ENCODE measurements around the gene RTRAF. TPM values are rescaled to one million over a fixed set of nuclear protein-coding genes. Genes with fewer than 3 reads are reported as not detected.
A peak's percentile ranks its signal among the peaks of the same experiment; 100 is the strongest.

RTRAF gene
- total RNA-seq, 1 experiment from 2014 or later = 93.7 TPM

- in situ Hi-C loops (cut with HindIII; ENCODE audit: low pct_unique_long_range_greater_than_20kb, low sequenced_read_pairs) = no loop called here
- Histone ChIP-seq H3K27ac (ENCODE audit: low read length) (no peak overlapping the region), H3K27me3 (ENCODE audit: control insufficient read depth, insufficient read depth, low read length) (no peaks in the 10 kb centered on the region), H3K9me3 (ENCODE audit: control insufficient read depth, insufficient read depth, low read depth, low read length) (no peaks in the 10 kb centered on the region), H3K4me1 (ENCODE audit: control insufficient read depth, insufficient read depth, low read length) (no peaks in the 10 kb centered on the region), H3K4me3 (ENCODE audit: low read depth in 2 of 2, low read length in 2 of 2) (no peak overlapping the region), H3K36me3 (ENCODE audit: control insufficient read depth, insufficient read depth, low read length) (no peaks in the 10 kb centered on the region)
- POLR2A ChIA-PET = no interaction called here
- intact Hi-C loops (cut with micrococcal nuclease; ENCODE audit: unreplicated experiment) = no loop called here
- CTCF ChIA-PET = interaction anchor here (0.6 to 0.7 kb wide), 2 partner anchors 34 to 60 kb away, joined by 5 to 7 read pairs; no protein-coding TSS in a partner anchor
- no peak for TF ChIP-seq TCF7L2 (IDR thresholded peaks at IDR 0.05; ENCODE audit: low read depth, low read length)
- TF ChIP-seq, protein P1, sequence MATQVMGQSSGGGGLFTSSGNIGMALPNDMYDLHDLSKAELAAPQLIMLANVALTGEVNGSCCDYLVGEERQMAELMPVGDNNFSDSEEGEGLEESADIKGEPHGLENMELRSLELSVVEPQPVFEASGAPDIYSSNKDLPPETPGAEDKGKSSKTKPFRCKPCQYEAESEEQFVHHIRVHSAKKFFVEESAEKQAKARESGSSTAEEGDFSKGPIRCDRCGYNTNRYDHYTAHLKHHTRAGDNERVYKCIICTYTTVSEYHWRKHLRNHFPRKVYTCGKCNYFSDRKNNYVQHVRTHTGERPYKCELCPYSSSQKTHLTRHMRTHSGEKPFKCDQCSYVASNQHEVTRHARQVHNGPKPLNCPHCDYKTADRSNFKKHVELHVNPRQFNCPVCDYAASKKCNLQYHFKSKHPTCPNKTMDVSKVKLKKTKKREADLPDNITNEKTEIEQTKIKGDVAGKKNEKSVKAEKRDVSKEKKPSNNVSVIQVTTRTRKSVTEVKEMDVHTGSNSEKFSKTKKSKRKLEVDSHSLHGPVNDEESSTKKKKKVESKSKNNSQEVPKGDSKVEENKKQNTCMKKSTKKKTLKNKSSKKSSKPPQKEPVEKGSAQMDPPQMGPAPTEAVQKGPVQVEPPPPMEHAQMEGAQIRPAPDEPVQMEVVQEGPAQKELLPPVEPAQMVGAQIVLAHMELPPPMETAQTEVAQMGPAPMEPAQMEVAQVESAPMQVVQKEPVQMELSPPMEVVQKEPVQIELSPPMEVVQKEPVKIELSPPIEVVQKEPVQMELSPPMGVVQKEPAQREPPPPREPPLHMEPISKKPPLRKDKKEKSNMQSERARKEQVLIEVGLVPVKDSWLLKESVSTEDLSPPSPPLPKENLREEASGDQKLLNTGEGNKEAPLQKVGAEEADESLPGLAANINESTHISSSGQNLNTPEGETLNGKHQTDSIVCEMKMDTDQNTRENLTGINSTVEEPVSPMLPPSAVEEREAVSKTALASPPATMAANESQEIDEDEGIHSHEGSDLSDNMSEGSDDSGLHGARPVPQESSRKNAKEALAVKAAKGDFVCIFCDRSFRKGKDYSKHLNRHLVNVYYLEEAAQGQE (IDR thresholded peaks at IDR 0.05; ENCODE audit: insufficient read depth in 1 of 2, low read depth in 2 of 2, low read length in 1 of 2) = no peak
- no peak for TF ChIP-seq POLR2AphosphoS5 (IDR thresholded peaks at IDR 0.05; ENCODE audit: low read depth, low read length)
- no peak for TF ChIP-seq SIN3A (IDR thresholded peaks at IDR 0.05; ENCODE audit: borderline replicate concordance, insufficient read depth, low read depth, low read length)
- DNase-seq (ENCODE audit: low read depth, low spot score) = peak; percentile 38
- no TSS peak for BruUV-seq (replicated peaks)
- no peak for ATAC-seq
These were observed 55.6 kb downstream of the RTRAF start for GRCh38 chr14:52044791-52045522.

DNA sequence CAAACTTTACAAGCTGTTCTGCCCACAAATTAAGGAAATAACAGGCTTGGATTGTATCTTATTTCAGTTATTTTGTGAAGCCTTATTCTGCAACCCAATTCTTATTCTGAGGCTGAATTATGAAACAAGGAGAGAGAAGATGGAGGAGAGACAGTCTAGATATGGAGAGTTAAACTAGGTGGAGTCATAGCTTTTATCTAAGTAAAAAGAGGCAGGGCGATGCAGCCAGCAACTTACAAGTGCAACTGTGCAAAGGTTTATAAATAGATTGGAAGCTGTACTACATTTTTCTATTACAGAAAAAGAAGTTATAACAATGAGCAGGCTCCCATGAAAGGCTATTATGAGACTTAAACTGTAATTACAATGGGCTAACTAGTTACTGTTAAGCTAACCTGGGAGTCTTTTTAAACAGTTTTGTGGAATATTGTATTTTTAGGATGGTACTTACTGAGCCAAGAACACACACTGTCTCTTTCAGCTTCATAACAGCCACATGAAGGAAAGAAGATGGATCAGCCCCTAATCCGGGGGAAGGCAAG is 57.1 kb downstream of the RTRAF start:
- no peaks in the 10 kb centered on the region for H3K4me1 ChIP-seq (ENCODE audit: control insufficient read depth, insufficient read depth, low read length)
- CTCF ChIA-PET = no interaction called here
- DNase-seq (ENCODE audit: low read depth, low spot score) = no peak
- H3K27ac ChIP-seq (ENCODE audit: low read length) = no peak overlapping the region
- no peak for ATAC-seq
- H3K36me3 ChIP-seq (ENCODE audit: control insufficient read depth, insufficient read depth, low read length) = no peaks in the 10 kb centered on the region
- no TSS peak for BruUV-seq (replicated peaks)
- no peak overlapping the region for H3K4me3 ChIP-seq (ENCODE audit: low read depth in 2 of 2, low read length in 2 of 2)
- POLR2A ChIA-PET = no interaction called here
- H3K27me3 ChIP-seq (ENCODE audit: control insufficient read depth, insufficient read depth, low read length) = no peaks in the 10 kb centered on the region
- no peaks in the 10 kb centered on the region for H3K9me3 ChIP-seq (ENCODE audit: control insufficient read depth, insufficient read depth, low read depth, low read length)
- TF ChIP-seq, protein P2, sequence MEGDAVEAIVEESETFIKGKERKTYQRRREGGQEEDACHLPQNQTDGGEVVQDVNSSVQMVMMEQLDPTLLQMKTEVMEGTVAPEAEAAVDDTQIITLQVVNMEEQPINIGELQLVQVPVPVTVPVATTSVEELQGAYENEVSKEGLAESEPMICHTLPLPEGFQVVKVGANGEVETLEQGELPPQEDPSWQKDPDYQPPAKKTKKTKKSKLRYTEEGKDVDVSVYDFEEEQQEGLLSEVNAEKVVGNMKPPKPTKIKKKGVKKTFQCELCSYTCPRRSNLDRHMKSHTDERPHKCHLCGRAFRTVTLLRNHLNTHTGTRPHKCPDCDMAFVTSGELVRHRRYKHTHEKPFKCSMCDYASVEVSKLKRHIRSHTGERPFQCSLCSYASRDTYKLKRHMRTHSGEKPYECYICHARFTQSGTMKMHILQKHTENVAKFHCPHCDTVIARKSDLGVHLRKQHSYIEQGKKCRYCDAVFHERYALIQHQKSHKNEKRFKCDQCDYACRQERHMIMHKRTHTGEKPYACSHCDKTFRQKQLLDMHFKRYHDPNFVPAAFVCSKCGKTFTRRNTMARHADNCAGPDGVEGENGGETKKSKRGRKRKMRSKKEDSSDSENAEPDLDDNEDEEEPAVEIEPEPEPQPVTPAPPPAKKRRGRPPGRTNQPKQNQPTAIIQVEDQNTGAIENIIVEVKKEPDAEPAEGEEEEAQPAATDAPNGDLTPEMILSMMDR (IDR thresholded peaks at IDR 0.05) = no peak
- no peak for TF ChIP-seq POLR2AphosphoS5 (IDR thresholded peaks at IDR 0.05; ENCODE audit: low read depth, low read length)
- TF ChIP-seq SIN3A (IDR thresholded peaks at IDR 0.05; ENCODE audit: borderline replicate concordance, insufficient read depth, low read depth, low read length) = no peak
- TF ChIP-seq, protein P1 (IDR thresholded peaks at IDR 0.05; ENCODE audit: insufficient read depth in 1 of 2, low read depth in 2 of 2, low read length in 1 of 2) = no peak
- TF ChIP-seq TCF7L2 (IDR thresholded peaks at IDR 0.05; ENCODE audit: low read depth, low read length) = no peak
- in situ Hi-C loops (cut with HindIII; ENCODE audit: low pct_unique_long_range_greater_than_20kb, low sequenced_read_pairs) (no loop called here), intact Hi-C loops (cut with micrococcal nuclease; ENCODE audit: unreplicated experiment) (no loop called here)
